IMR-90 (cell line): ENCODE data around the gene SMARCA4. TPM values are rescaled to one million over a fixed set of nuclear protein-coding genes. Genes with fewer than 3 reads are reported as not detected.

ENCODE experiments used
- ATAC-seq: fragments of 200-7000 bp; cut with Tn5 transposase; 2 replicates; pipeline ENCODE4 v1.9.1; 2020; ENCODE audit warnings: low read depth, mild to moderate bottlenecking, moderate library complexity
- BruUV-seq: library from RNA; stranded (reverse); fragments of 400-500 nt; replicated peaks from 2 replicates; lab custom pipeline; 2021; lab: Mats Ljungman, UMichigan
- CTCF ChIA-PET: fragments of 300-600 bp; formaldehyde crosslinking; extraction: SDS; loops from one replicate; lab custom pipeline; 2021; ENCODE audit warnings: antibody characterized with exemption; lab: Yijun Ruan, JAX
- POLR2A ChIA-PET: fragments of 300-600 bp; sonication (Branson Sonifier 250); formaldehyde crosslinking; loops from one replicate; lab custom pipeline; 2022; ENCODE audit warnings: antibody characterized with exemption; ENCODE audit not compliant: unreplicated experiment; lab: Charles Lee
- DNase-seq: peaks from one replicate; pipeline ENCODE4 v3.0.0; 2013
- H2AFZ ChIP-seq: replicated peaks from 2 replicates; pipeline ENCODE3; 2013; ENCODE audit warnings: low read length, mild to moderate bottlenecking; ENCODE audit not compliant: poor library complexity
- H2AK5ac ChIP-seq: 2 replicates; pipeline ENCODE4 v1.6.1; 2013; ENCODE audit warnings: low read depth, low read length, inconsistent platforms
- H2AK9ac ChIP-seq: replicated peaks from 2 replicates; pipeline ENCODE3; 2013; ENCODE audit warnings: mild to moderate bottlenecking, low read depth, low read length, moderate library complexity; ENCODE audit not compliant: poor library complexity
- H2BK120ac ChIP-seq: 2 replicates; pipeline ENCODE4 v1.6.1; 2013; ENCODE audit warnings: low read depth, low read length, inconsistent platforms
- H2BK15ac ChIP-seq: 3 replicates; pipeline ENCODE4 v1.6.1; 2013; ENCODE audit warnings: low read depth, low read length, inconsistent platforms
- H2BK20ac ChIP-seq: 2 replicates; pipeline ENCODE4 v1.6.1; 2013; ENCODE audit warnings: low read depth, mild to moderate bottlenecking, inconsistent platforms, low read length, moderate library complexity
- H2BK5ac ChIP-seq: 2 replicates; pipeline ENCODE4 v1.6.1; 2013; ENCODE audit warnings: mild to moderate bottlenecking, low read depth, low read length, inconsistent platforms; ENCODE audit not compliant: poor library complexity, severe bottlenecking
- H3K14ac ChIP-seq: replicated peaks from 2 replicates; pipeline ENCODE4 v1.6.1; 2013; ENCODE audit warnings: low read depth, low read length, inconsistent platforms
- H3K18ac ChIP-seq: 2 replicates; pipeline ENCODE4 v1.6.1; 2013; ENCODE audit warnings: low read depth, low read length, control low read depth
- H3K23ac ChIP-seq: 2 replicates; pipeline ENCODE4 v1.6.1; 2013; ENCODE audit warnings: low read depth, low read length, inconsistent platforms
- H3K27ac ChIP-seq: 2 replicates; pipeline ENCODE4 v1.5.1; 2013; ENCODE audit warnings: mild to moderate bottlenecking, control low read depth, low read length; ENCODE audit not compliant: insufficient read depth
- H3K27me3 ChIP-seq: 2 replicates; pipeline ENCODE4 v1.6.1; 2013; ENCODE audit warnings: low read length; ENCODE audit not compliant: control insufficient read depth, insufficient read depth
- H3K36me3 ChIP-seq: 2 replicates; pipeline ENCODE4 v1.6.1; 2013; ENCODE audit warnings: low read length, mixed read lengths; ENCODE audit not compliant: control insufficient read depth, insufficient read depth
- H3K4ac ChIP-seq: 2 replicates; pipeline ENCODE4 v1.6.1; 2013; ENCODE audit warnings: low read depth, low read length, inconsistent platforms
- H3K4me1 ChIP-seq: 2 replicates; pipeline ENCODE4 v1.6.1; 2013; ENCODE audit warnings: low read length, mixed read lengths; ENCODE audit not compliant: control insufficient read depth, insufficient read depth
- H3K4me2 ChIP-seq: 2 replicates; pipeline ENCODE4 v1.6.1; 2013; ENCODE audit warnings: low read depth, mild to moderate bottlenecking, control low read depth, low read length, moderate library complexity
- H3K4me3 ChIP-seq: 2 replicates; pipeline ENCODE4 v1.5.1; 2013; ENCODE audit warnings: low read depth, mild to moderate bottlenecking, control low read depth, low read length, moderate library complexity; ENCODE audit not compliant: insufficient read depth
- H3K56ac ChIP-seq: 2 replicates; pipeline ENCODE4 v1.6.1; 2013; ENCODE audit warnings: low read length, inconsistent platforms; ENCODE audit not compliant: insufficient read depth; ENCODE audit errors: extremely low read depth
- H3K79me1 ChIP-seq, 2 experiments: 2 replicates each; pipeline ENCODE4 v1.6.1; 2013; ENCODE audit warnings: low read length in 2 of 2, inconsistent platforms in 1 of 2, low read depth in 1 of 2
- H3K9ac ChIP-seq: 2 replicates; pipeline ENCODE4 v1.6.1; 2013; ENCODE audit warnings: low read depth, low read length, control low read depth
- H3K9me1 ChIP-seq: 2 replicates; pipeline ENCODE4 v1.6.1; 2013; ENCODE audit warnings: low read length, inconsistent platforms; ENCODE audit not compliant: insufficient read depth
- H3K9me3 ChIP-seq: 2 replicates; pipeline ENCODE4 v1.6.1; 2013; ENCODE audit warnings: low read length; ENCODE audit not compliant: control insufficient read depth, insufficient read depth
- H4K20me1 ChIP-seq: 2 replicates; pipeline ENCODE4 v1.6.1; 2013; ENCODE audit warnings: low read length, inconsistent platforms; ENCODE audit not compliant: insufficient read depth
- H4K5ac ChIP-seq: 2 replicates; pipeline ENCODE4 v1.6.1; 2013; ENCODE audit warnings: mild to moderate bottlenecking, low read depth, low read length, control low read depth
- H4K8ac ChIP-seq, 2 experiments: 2 replicates each; pipeline ENCODE4 v1.6.1; 2013; ENCODE audit warnings: low read depth in 2 of 2, low read length in 2 of 2, control low read depth in 1 of 2, inconsistent platforms in 1 of 2
- H4K91ac ChIP-seq: 2 replicates; pipeline ENCODE4 v1.6.1; 2013; ENCODE audit warnings: low read depth, low read length, inconsistent platforms; ENCODE audit not compliant: insufficient read depth
- BHLHE40 ChIP-seq: fragments of 150-350 bp; IDR thresholded peaks from 2 replicates; pipeline ENCODE4 v1.6.1; 2016; ENCODE audit warnings: mild to moderate bottlenecking, low read depth, low read length
- CEBPB ChIP-seq: IDR thresholded peaks from 2 replicates; pipeline ENCODE4 v1.6.1; 2012; ENCODE audit warnings: low read depth, low read length, improper control_type of control experiment
- CTCF ChIP-seq: conservative IDR thresholded peaks from 2 replicates; pipeline ENCODE4 v1.5.1; 2012; ENCODE audit warnings: mild to moderate bottlenecking, low read depth, low read length, improper control_type of control experiment
- FOS ChIP-seq: fragments of 150-350 bp; IDR thresholded peaks from 2 replicates; pipeline ENCODE4 v1.6.1; 2016; ENCODE audit warnings: low read depth, low read length
- MAZ ChIP-seq: IDR thresholded peaks from 2 replicates; pipeline ENCODE4 v1.6.1; 2012; ENCODE audit warnings: low read depth, mild to moderate bottlenecking, low read length, improper control_type of control experiment, moderate library complexity, borderline replicate concordance
- MXI1 ChIP-seq: IDR thresholded peaks from 2 replicates; pipeline ENCODE4 v1.6.1; 2012; ENCODE audit warnings: low read depth, mild to moderate bottlenecking, low read length, moderate library complexity, borderline replicate concordance
- NFE2L2 ChIP-seq: fragments of 150-350 bp; IDR thresholded peaks from 2 replicates; pipeline ENCODE4 v1.6.1; 2016; ENCODE audit warnings: low read depth, mild to moderate bottlenecking, low read length
- POLR2A ChIP-seq: IDR thresholded peaks from 2 replicates; pipeline ENCODE4 v1.6.1; 2012; ENCODE audit warnings: mild to moderate bottlenecking, low read depth, low read length
- RAD21 ChIP-seq: IDR thresholded peaks from 2 replicates; pipeline ENCODE4 v1.6.1; 2012; ENCODE audit warnings: low read length, improper control_type of control experiment
- USF2 ChIP-seq: fragments of 150-350 bp; IDR thresholded peaks from 2 replicates; pipeline ENCODE4 v1.6.1; 2017; ENCODE audit warnings: mild to moderate bottlenecking, antibody characterized with exemption, low read length, low read depth
- WGBS, 2 experiments: methylation state at CpG; one replicate each; pipeline versions ENCODE4 v1.1.5 to v1.1.7; 2013; ENCODE audit warnings: missing lambda C conversion rate in 2 of 2; ENCODE audit not compliant: insufficient read length in 1 of 2; ENCODE audit errors: extremely low coverage in 2 of 2; 5-methylcytosine and 5-hydroxymethylcytosine counted together
- dilution Hi-C: fragments of 300-500 bp; cut with HindIII; formaldehyde crosslinking; loops from one replicate; pipeline ENCODE4 v1.14.3; 2018; ENCODE audit warnings: low sequenced_read_pairs; ENCODE audit not compliant: unreplicated experiment
- in situ Hi-C: fragments of 300-500 bp; cut with MboI; formaldehyde crosslinking; loops from 3 replicates; pipeline ENCODE4 v1.14.3; 2019; ENCODE audit warnings: low sequenced_read_pairs, inconsistent platforms, mixed read lengths
- intact Hi-C: fragments of 100-400 bp; cut with micrococcal nuclease; formaldehyde crosslinking; loops from 2 replicates; pipeline ENCODE4 v1.10.0; 2022
- polyA plus RNA-seq, 3 experiments: library from polyadenylated mRNA; depleted of rRNA; stranded (reverse); fragments of >200 nt; gene quantifications; 2 replicates each; pipeline ENCODE4 v1.2.3, GENCODE V29; 2012; ENCODE audit warnings: low replicate concordance in 1 of 3
- total RNA-seq: library from RNA; depleted of rRNA; stranded (reverse); fragments of >200 nt; gene quantifications from 2 replicates; pipeline ENCODE4 v1.2.3, GENCODE V29; 2012
- TF ChIP-seq, protein P1 (sequence below): fragments of 150-350 bp; IDR thresholded peaks from 2 replicates; pipeline ENCODE4 v1.6.1; 2016; ENCODE audit warnings: low read depth, mild to moderate bottlenecking, low read length, moderate library complexity, borderline replicate concordance

SMARCA4 gene
- total and polyA plus RNA-seq, 2 of the 4 experiments (the other 2 are of a cell fraction) = 41.4 to 85.6 TPM

GRCh38 chr19:10987571-10988297, 26.9 kb downstream of the SMARCA4 start:
- CTCF ChIA-PET = interaction anchor here (0.9 kb wide), 1 partner anchor 9 kb away, joined by 3 read pairs; no protein-coding TSS in a partner anchor
- in situ Hi-C loops = no loop called here

More at GRCh38 chr19:10987571-10988297, 26.9 kb downstream of the SMARCA4 start:
- Histone ChIP-seq H4K5ac (no peak overlapping the region), H3K4me1 (no peaks in the 10 kb centered on the region), H3K79me1 (peaks cover 10 to 59% of the 10 kb centered on the region in 2 experiments), H2AK9ac (no peak overlapping the region), H3K4me3 (no peak overlapping the region), H4K20me1 (peaks cover 51% of the 10 kb centered on the region), H3K4me2 (no peak overlapping the region), H3K14ac (no peak overlapping the region), H4K8ac (no peak overlapping the region), H2BK5ac (no peak overlapping the region), H2AK5ac (no peak overlapping the region), H2AFZ (no peak overlapping the region), H3K9me1 (no peaks in the 10 kb centered on the region), H4K91ac (no peak overlapping the region), H3K27ac (no peak overlapping the region), H2BK20ac (no peak overlapping the region), H3K23ac (no peak overlapping the region), H3K36me3 (peaks cover 79% of the 10 kb centered on the region), H3K9me3 (no peaks in the 10 kb centered on the region), H3K9ac (no peak overlapping the region), H3K18ac (no peak overlapping the region), H3K4ac (no peak overlapping the region), H3K27me3 (no peaks in the 10 kb centered on the region), H2BK120ac (no peak overlapping the region), H2BK15ac (no peak overlapping the region), H3K56ac (no peak overlapping the region)
- BruUV-seq = no TSS peak
- DNase-seq (no peak), ATAC-seq (no peak)
- intact Hi-C loops (no loop called here), dilution Hi-C loops (no loop called here)
- POLR2A ChIA-PET = no interaction called here
- TF ChIP-seq MXI1 (no peak), RAD21 (no peak), BHLHE40 (no peak), USF2 (no peak), CTCF (no peak), FOS (no peak), NFE2L2 (no peak), CEBPB (no peak), POLR2A (no peak), MAZ (no peak)
- TF ChIP-seq, protein P1, sequence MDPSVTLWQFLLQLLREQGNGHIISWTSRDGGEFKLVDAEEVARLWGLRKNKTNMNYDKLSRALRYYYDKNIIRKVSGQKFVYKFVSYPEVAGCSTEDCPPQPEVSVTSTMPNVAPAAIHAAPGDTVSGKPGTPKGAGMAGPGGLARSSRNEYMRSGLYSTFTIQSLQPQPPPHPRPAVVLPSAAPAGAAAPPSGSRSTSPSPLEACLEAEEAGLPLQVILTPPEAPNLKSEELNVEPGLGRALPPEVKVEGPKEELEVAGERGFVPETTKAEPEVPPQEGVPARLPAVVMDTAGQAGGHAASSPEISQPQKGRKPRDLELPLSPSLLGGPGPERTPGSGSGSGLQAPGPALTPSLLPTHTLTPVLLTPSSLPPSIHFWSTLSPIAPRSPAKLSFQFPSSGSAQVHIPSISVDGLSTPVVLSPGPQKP = no peak
- WGBS, 2 experiments = 97% methylated on average over 20 of the region's 32 CpGs; no CpG with 5 or more reads in 1 of the 2 experiments
